GM19468 (cell line): Measurements from ENCODE around the gene NFE2L1.

Experiments used
- ATAC-seq: cut with Tn5 transposase; IDR thresholded peaks from one replicate; pipeline ENCODE4 v1.9.1; 2021; ENCODE audit warnings: mild to moderate bottlenecking, moderate library complexity, moderate number of reproducible peaks; ENCODE audit not compliant: unreplicated experiment; ENCODE audit errors: extremely low read depth

NFE2L1 gene

DNA sequence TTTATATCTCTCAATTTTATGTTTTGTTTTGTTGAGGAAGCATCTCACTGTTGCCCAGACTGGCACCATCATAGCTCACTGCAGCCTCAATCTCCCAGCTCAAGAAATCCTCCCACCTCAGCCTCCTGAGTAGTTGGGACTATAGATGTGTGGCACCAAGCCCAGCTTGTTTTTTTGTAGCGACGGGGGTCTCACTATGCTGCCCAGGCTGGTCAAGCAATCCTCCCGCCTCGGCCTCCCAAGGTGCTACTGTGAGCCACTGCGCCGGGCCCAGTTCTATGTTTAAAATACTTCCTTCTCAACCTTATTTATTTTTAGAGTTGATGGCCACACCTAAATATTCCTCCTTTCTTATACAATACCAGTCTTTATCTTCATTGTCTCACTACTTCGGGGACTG, 1.9 kb upstream of the NFE2L1 start:
- no peak for ATAC-seq

- no peak for ATAC-seq
Observed at GRCh38 chr17:48047113-48047740, 932 bp upstream of the NFE2L1 start.

GRCh38 chr17:48048384-48049126, 396 bp downstream of the NFE2L1 start:
- no peak for ATAC-seq

- ATAC-seq = no peak
Observed at GRCh38 chr17:48051283-48051682, 3.1 kb downstream of the NFE2L1 start.

GRCh38 chr17:48051706-48052486, 3.7 kb downstream of the NFE2L1 start:
- ATAC-seq = no peak

GRCh38 chr17:48052956-48053757, 5.0 kb downstream of the NFE2L1 start:
- ATAC-seq = no peak

- ATAC-seq = no peak
Observed at GRCh38 chr17:48053758-48054237, 5.6 kb downstream of the NFE2L1 start.

DNA sequence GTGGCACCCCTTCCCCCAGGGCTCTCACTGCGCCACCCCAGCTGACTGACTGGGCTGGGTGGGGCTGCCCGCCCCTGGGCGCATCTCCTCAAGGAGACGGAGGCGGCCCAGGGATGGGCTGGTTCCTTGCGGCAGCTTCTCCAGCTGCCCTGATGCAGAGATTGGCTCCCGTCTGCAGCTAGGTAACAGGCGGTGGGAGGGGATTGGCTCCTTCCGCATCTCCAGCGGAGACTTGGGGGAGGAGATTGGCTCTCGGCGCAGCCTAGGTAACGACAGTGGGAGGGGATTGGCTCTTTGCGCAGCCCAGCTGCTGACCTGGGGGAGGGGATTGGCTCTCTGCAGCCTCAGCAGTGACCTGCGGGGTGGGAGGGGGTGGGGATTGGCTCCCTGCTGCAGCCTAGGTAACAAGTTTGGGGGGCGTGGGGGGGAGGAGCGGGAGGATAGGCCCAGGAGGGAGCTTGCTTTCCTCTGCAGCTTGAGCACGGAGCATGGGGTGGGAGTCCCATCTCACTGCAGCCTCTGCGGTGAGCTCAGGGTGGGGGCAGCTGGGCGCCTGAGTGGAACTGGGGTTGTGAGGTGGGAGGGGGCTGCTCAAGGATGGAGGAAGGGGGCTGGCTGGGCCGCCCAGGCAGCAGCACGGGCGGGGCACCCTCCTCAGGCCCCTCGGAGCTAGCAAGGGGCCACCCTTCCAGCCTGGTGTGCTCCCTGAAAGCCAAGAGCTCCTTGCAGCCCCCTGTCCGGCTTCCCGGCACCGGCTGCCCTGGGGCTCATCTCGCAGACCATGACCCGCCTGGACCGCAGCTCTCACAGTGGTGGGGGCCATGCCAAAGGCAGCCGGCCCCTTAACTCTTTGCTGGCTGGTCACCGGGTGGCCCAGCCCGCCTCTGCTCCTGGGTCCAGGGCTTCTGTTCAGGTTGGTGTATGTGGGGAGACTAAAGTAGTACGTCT, 6.4 kb downstream of the NFE2L1 start:
- no peak for ATAC-seq

DNA sequence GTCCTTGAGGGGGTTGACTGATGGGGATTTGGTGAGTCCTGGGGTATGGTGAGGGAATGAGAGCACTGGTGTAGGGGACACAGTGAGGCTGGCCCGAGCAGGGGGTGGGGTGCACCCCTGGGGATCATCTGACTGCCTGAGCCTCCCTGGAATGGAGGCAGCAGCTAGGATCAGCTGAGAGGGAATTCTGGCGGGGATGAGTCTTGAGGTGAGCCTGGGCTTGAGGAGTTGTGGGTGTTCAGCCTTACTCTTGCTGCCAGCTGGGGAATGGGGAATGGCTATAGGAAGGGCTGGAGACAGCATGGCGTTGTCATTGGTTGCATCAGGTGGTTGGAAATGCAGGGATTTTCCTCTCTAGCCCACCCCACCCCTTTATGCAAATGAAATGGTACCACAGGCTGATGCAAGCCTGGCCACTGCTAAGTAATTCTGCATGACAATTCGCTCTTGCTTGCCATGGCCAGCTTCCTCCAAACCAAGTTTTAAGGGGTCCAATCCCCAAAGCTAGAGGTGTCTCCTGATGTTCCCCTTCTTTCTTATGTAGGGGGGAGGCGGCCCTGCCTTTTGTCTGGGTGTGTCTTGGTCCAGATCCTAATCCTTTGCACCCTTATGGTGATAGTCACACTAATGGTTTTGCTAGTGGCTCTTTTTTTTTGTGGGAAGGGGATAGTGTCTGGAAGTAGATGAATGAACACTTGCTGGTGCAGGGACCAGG, 7.5 kb downstream of the NFE2L1 start:
- ATAC-seq = no peak

DNA sequence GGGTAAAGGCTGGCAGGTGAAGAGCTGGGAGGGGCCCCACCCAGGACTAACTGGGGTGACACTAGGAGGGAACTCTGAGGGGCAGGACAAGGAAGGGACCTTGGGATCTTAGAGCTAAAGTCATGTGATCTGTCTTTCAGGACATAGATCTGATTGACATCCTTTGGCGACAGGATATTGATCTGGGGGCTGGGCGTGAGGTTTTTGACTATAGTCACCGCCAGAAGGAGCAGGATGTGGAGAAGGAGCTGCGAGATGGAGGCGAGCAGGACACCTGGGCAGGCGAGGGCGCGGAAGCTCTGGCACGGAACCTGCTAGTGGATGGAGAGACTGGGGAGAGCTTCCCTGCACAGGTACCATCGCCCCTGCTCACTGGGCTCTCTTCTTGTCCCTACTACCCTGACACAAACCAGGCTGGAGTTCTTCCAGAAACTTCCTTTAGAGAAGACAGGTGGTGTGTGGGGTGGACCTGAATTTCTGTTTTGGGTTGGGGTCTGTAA, 8.1 kb downstream of the NFE2L1 start:
- no peak for ATAC-seq

DNA sequence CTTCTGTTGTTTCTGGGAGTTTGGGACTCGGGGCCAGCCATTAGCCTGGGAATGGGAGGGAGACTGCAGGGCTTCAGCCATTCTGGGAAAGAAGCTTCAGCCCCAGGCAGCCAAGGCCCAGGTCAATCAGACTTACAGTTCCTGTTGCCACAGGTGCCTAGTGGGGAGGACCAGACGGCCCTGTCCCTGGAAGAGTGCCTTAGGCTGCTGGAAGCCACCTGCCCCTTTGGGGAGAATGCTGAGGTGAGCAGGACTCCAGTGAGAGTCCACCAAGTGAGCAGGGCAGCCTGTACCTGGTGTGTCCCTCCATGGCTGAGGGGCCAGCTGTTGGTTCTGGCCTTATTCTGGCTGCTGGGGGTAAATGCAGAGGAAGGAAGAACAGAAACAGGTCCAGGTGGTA, 8.7 kb downstream of the NFE2L1 start:
- ATAC-seq = no peak

DNA sequence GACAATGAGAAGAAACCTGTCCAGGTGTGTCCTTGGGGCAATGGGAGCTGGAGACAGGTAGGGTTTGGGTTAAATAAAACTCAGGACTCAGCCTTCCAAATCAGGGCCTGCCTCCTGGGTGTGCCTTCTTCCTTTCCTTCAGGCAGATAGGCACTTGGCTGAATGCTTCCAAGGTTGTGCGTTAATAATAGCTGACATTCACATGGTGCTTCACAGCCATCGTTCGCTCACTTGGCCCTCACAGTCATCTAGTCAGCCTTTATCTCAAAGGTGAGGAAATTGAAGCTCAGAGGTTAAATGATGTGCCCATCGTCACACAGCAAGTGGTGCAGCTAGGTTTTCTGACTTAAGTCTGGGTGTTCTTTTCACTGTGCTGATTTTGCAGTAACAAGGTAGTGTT, 9.5 kb downstream of the NFE2L1 start:
- no peak for ATAC-seq

DNA sequence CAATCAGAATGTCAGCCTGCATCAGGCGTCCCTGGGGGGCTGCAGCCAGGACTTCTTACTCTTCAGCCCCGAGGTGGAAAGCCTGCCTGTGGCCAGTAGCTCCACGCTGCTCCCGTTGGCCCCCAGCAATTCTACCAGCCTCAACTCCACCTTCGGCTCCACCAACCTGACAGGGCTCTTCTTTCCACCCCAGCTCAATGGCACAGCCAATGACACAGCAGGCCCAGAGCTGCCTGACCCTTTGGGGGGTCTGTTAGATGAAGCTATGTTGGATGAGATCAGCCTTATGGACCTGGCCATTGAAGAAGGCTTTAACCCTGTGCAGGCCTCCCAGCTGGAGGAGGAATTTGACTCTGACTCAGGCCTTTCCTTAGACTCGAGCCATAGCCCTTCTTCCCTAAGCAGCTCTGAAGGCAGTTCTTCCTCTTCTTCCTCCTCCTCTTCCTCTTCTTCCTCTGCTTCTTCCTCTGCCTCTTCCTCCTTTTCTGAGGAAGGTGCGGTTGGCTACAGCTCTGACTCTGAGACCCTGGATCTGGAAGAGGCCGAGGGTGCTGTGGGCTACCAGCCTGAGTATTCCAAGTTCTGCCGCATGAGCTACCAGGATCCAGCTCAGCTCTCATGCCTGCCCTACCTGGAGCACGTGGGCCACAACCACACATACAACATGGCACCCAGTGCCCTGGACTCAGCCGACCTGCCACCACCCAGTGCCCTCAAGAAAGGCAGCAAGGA, 10.4 kb downstream of the NFE2L1 start:
- ATAC-seq = no peak

- no peak for ATAC-seq
Observed at GRCh38 chr17:48059125-48059668, 11.0 kb downstream of the NFE2L1 start.

GRCh38 chr17:48060249-48060648, 12.1 kb downstream of the NFE2L1 start:
- ATAC-seq = no peak

- no peak for ATAC-seq
Observed at GRCh38 chr17:48062273-48062672, 14.1 kb downstream of the NFE2L1 start.

DNA sequence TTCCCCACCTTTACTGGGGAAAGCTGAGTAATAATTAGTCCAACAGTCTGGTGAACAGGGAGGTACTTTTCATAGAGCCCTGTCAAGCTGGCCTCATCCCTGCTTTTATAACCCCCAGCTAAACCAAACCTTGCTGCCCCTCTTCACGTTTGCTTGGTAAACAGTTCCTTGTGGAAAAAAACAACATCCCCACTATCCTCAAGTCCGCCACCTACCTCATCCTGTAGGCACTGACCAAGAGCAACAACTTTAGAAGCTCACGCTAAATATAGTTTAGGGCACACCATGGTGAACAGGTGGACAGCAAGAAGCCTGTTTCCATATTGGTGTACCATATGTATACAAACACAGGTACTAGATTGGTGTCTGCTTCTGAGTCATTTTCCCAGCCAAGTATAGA, 16.5 kb downstream of the NFE2L1 start:
- ATAC-seq = no peak
